Smooth muscle cell (in vitro differentiated cells): Measurements from ENCODE around the gene TSHB. TPM values are rescaled to one million over a fixed set of nuclear protein-coding genes. Genes with fewer than 3 reads are reported as not detected.
A peak's percentile ranks its signal among the peaks of the same experiment; 100 is the strongest.

Experiments
- DNase-seq: peaks from one replicate; lab custom pipeline; 2025; ENCODE audit not compliant: unreplicated experiment; lab: John Stamatoyannopoulos, UW
- H2AFZ ChIP-seq: fragments of 200-600 bp; sonication (generic); 2 replicates; pipeline ENCODE4 v1.6.0; 2016; ENCODE audit warnings: antibody characterized with exemption, low read depth, mild to moderate bottlenecking
- H3F3A ChIP-seq: fragments of 200-600 bp; sonication (generic); 2 replicates; pipeline ENCODE4 v1.6.0; 2017; ENCODE audit warnings: antibody characterized with exemption, low read depth
- H3K27ac ChIP-seq: fragments of 200-600 bp; sonication (generic); 2 replicates; pipeline ENCODE4 v1.5.1; 2016; ENCODE audit warnings: low read depth, mild to moderate bottlenecking
- H3K27me3 ChIP-seq: fragments of 200-600 bp; sonication (generic); 2 replicates; pipeline ENCODE4 v1.6.1; 2016; ENCODE audit warnings: low read depth, mild to moderate bottlenecking
- H3K36me3 ChIP-seq: fragments of 200-600 bp; sonication (generic); 2 replicates; pipeline ENCODE4 v1.5.1; 2016; ENCODE audit warnings: low read depth
- H3K4me1 ChIP-seq: fragments of 200-600 bp; sonication (generic); 2 replicates; pipeline ENCODE4 v1.5.1; 2016; ENCODE audit warnings: low read depth
- H3K4me2 ChIP-seq: fragments of 200-600 bp; sonication (generic); 2 replicates; pipeline ENCODE4 v1.6.0; 2016; ENCODE audit warnings: mild to moderate bottlenecking
- H3K4me3 ChIP-seq: fragments of 200-600 bp; sonication (generic); 2 replicates; pipeline ENCODE4 v1.5.1; 2016; ENCODE audit warnings: mild to moderate bottlenecking
- H3K79me2 ChIP-seq: fragments of 200-600 bp; sonication (generic); 2 replicates; pipeline ENCODE4 v1.6.0; 2016; ENCODE audit warnings: low read depth, mild to moderate bottlenecking
- H3K9ac ChIP-seq: fragments of 200-600 bp; sonication (generic); 2 replicates; pipeline ENCODE4 v1.6.0; 2016; ENCODE audit warnings: low read depth
- H3K9me3 ChIP-seq: fragments of 200-600 bp; sonication (generic); replicated peaks from 2 replicates; pipeline ENCODE4 v1.5.1; 2016; ENCODE audit warnings: low read depth
- H4K20me1 ChIP-seq: fragments of 200-600 bp; sonication (generic); 2 replicates; pipeline ENCODE4 v1.6.0; 2016; ENCODE audit warnings: low read depth
- WGBS: methylation state at CpG from one replicate; pipeline ENCODE4 v1.1.7; 2016; ENCODE audit warnings: low lambda C conversion rate; 5-methylcytosine and 5-hydroxymethylcytosine counted together
- polyA plus RNA-seq: library from polyadenylated mRNA; unstranded; fragments of >200 nt; fragmentation: Nextera tagmentation; extraction: Ambion mirVana; gene quantifications from 2 replicates; pipeline ENCODE4 v1.2.1, GENCODE V29; 2016
- total RNA-seq: library from RNA; depleted of rRNA; stranded (reverse); fragments of >200 nt; gene quantifications from 2 replicates; pipeline ENCODE4 v1.2.3, GENCODE V29; 2014
- TF ChIP-seq, protein P1 (sequence below): fragments of 200-600 bp; sonication (generic); IDR thresholded peaks from 2 replicates; pipeline ENCODE4 v1.5.1; 2017; ENCODE audit warnings: borderline replicate concordance, mild to moderate bottlenecking, antibody characterized with exemption; ENCODE audit not compliant: insufficient read depth, poor library complexity, severe bottlenecking

The TSHB gene
- total and polyA plus RNA-seq, 2 experiments from 2014 or later = not detected

DNA sequence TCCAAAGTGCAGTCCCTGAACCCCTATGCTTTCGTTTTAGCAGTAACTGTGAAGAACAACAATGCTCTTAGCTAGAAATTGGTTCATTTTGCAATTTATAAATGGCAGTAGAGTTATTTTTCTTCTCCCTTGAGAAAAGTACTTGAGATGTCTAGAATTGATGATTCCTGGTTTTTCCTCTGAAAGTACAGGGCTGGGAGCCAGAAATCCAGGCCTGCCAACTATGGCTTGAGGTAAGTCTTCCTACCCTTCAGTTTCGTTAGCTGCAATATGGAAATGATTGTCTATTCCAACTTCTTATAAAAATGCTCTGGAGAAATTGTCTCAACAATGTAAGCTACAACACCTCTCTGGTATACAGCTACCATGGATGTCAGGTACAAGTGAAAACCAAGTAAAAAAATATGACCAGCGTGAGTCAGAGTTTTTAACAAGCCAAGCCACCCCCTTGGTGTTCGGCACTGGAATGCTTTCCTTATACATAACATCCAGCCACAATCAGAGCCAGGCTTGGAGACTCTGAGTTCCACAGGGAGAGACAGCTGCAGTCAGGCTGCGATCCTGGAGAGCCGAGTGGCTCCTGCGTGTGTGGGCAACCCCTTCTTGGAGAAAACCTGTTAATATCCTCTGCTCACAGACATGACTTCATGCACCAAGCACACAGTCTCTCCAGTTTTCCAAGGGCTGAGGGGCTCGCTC is 37.7 kb downstream of the TSHB start:
- TF ChIP-seq, protein P1, sequence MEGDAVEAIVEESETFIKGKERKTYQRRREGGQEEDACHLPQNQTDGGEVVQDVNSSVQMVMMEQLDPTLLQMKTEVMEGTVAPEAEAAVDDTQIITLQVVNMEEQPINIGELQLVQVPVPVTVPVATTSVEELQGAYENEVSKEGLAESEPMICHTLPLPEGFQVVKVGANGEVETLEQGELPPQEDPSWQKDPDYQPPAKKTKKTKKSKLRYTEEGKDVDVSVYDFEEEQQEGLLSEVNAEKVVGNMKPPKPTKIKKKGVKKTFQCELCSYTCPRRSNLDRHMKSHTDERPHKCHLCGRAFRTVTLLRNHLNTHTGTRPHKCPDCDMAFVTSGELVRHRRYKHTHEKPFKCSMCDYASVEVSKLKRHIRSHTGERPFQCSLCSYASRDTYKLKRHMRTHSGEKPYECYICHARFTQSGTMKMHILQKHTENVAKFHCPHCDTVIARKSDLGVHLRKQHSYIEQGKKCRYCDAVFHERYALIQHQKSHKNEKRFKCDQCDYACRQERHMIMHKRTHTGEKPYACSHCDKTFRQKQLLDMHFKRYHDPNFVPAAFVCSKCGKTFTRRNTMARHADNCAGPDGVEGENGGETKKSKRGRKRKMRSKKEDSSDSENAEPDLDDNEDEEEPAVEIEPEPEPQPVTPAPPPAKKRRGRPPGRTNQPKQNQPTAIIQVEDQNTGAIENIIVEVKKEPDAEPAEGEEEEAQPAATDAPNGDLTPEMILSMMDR = no peak
- no peak overlapping the region for H2AFZ ChIP-seq
- no peaks in the 10 kb centered on the region for H4K20me1 ChIP-seq
- peak overlapping the region; percentile 48 for H3K4me2 ChIP-seq
- H3K79me2 ChIP-seq = no peaks in the 10 kb centered on the region
- peaks cover 5% of the 10 kb centered on the region for H3F3A ChIP-seq
- H3K9ac ChIP-seq = peak overlapping the region; percentile 35
- no peaks in the 10 kb centered on the region for H3K9me3 ChIP-seq
- H3K4me1 ChIP-seq = peaks cover 7% of the 10 kb centered on the region
- no peaks in the 10 kb centered on the region for H3K27me3 ChIP-seq
- peak overlapping the region; percentile 63 for H3K27ac ChIP-seq
- DNase-seq = no peak
- 44% methylated on average over 8 of the region's 8 CpGs for WGBS
- no peaks in the 10 kb centered on the region for H3K36me3 ChIP-seq
- no peak overlapping the region for H3K4me3 ChIP-seq

DNA sequence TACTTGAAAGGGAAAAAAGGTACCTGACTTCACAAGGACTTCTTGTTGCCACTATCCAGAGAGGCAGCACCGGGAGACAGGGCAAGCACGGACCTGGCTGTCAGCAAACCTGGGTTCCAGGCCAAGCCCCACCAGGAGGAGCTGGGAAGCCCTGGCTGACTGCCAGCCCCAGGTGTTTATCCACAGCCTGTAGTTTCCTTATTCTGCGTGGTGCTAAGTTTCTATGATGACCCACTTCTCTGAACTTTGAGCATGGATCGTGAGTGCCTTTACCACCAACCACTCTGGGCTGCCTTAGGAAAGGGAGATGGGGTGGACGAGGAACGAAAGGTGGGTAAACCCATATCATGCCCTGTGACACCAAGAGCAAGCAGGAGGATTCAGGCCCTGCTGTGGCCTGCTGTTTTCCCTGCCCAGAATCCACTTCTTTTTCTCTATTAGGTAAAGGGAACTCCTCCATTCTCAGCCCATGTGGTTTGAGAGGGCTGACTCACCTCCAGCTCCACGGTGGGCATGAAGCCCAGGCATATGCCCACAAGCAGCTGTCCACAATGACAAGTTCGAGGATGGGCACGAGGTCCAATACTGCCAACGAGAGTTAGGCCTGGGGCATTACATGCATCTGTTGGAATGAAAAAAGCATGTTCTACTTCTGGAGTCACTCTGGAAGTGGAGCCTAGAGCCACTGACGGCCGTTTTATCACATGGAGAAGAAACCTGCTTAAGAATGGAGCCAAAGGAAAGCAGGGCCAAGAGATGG is 39.4 kb downstream of the TSHB start:
- Histone ChIP-seq H4K20me1 (no peaks in the 10 kb centered on the region), H3K36me3 (no peaks in the 10 kb centered on the region), H3K4me2 (no peak overlapping the region), H3K4me3 (no peak overlapping the region), H3K9me3 (no peaks in the 10 kb centered on the region), H3K9ac (no peak overlapping the region), H3K4me1 (peaks cover 7% of the 10 kb centered on the region), H3F3A (peaks cover 5% of the 10 kb centered on the region), H3K27me3 (no peaks in the 10 kb centered on the region), H3K27ac (no peak overlapping the region), H2AFZ (no peak overlapping the region), H3K79me2 (no peaks in the 10 kb centered on the region)
- DNase-seq = no peak
- TF ChIP-seq, protein P1 = no peak
- WGBS = 86% methylated on average over 12 of the region's 12 CpGs

DNA sequence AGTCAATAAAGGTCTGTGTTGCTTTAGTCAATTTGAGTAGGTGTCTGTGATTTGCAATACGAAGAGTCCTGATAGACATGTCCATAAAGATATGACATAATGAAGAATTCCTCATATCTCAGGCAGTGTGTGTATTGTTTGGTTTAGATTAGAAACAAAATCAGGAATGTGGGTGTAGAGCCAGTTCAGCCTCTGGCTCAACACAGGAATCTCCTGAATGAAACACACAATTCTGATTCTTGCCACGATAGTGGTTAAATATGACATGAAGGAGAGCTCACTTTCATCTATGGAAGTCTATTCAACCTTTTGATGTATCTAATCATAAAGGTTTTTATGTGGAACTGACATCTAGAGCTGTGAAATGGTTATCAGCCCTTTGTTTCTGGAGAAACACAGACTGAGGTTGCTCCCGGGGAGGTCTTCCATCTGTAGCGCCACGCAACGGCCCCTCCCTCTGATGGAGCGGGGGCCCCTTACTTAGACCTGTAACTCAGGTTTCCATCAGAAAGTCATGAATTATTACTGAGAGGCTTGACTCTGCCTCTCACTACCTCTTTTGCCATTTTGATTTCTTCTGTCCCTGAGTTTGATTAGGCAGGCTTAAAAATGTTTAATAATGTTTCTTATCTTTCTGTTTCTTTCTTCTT is 40.2 kb downstream of the TSHB start:
- TF ChIP-seq, protein P1 = no peak
- Histone ChIP-seq H3K9me3 (no peaks in the 10 kb centered on the region), H4K20me1 (no peaks in the 10 kb centered on the region), H2AFZ (no peak overlapping the region), H3K27ac (no peak overlapping the region), H3F3A (peaks cover 5% of the 10 kb centered on the region), H3K4me1 (peaks cover 7% of the 10 kb centered on the region), H3K4me3 (no peak overlapping the region), H3K36me3 (no peaks in the 10 kb centered on the region), H3K4me2 (no peak overlapping the region), H3K79me2 (no peaks in the 10 kb centered on the region), H3K27me3 (no peaks in the 10 kb centered on the region), H3K9ac (no peak overlapping the region)
- DNase-seq = no peak
- WGBS = 80% methylated on average over 7 of the region's 7 CpGs
